HEK293 (cell line): ENCODE measurements around the gene LIMA1.
A peak's percentile ranks its signal among the peaks of the same experiment; 100 is the strongest.

Experiments
- GLIS1 ChIP-seq: fragments of 450-650 bp; formaldehyde crosslinking; IDR thresholded peaks from 2 replicates; pipeline ENCODE4 v1.5.1; 2016; ENCODE audit warnings: missing biosample characterization, missing genetic modification characterization
- HOXA7 ChIP-seq: sonication (generic); formaldehyde crosslinking; IDR thresholded peaks from 2 replicates; pipeline ENCODE4 v1.8.1; 2022; ENCODE audit warnings: missing genetic modification reagents, borderline replicate concordance
- HOXD13 ChIP-seq: sonication (generic); formaldehyde crosslinking; IDR thresholded peaks from 2 replicates; pipeline ENCODE4 v1.8.0; 2022; ENCODE audit warnings: missing genetic modification reagents, borderline replicate concordance
- YY1 ChIP-seq: fragments of 450-650 bp; formaldehyde crosslinking; IDR thresholded peaks from 2 replicates; pipeline ENCODE4 v1.5.1; 2018; ENCODE audit warnings: missing biosample characterization, missing genetic modification characterization
- YY2 ChIP-seq: fragments of 450-650 bp; formaldehyde crosslinking; IDR thresholded peaks from 2 replicates; pipeline ENCODE4 v1.5.1; 2016; ENCODE audit warnings: missing biosample characterization, missing genetic modification characterization
- ZBTB7A ChIP-seq: fragments of 450-650 bp; formaldehyde crosslinking; IDR thresholded peaks from 2 replicates; pipeline ENCODE4 v1.5.1; 2016; ENCODE audit warnings: low read depth, missing biosample characterization, missing genetic modification characterization
- ZFP3 ChIP-seq: fragments of 450-650 bp; formaldehyde crosslinking; IDR thresholded peaks from 2 replicates; pipeline ENCODE4 v1.5.1; 2016; ENCODE audit warnings: low read depth, missing biosample characterization, missing genetic modification characterization
- ZIC2 ChIP-seq: fragments of 450-650 bp; formaldehyde crosslinking; IDR thresholded peaks from 2 replicates; pipeline ENCODE4 v1.5.1; 2016; ENCODE audit warnings: missing biosample characterization, missing genetic modification characterization
- ZNF121 ChIP-seq: fragments of 450-650 bp; formaldehyde crosslinking; IDR thresholded peaks from 2 replicates; pipeline ENCODE4 v1.5.1; 2016; ENCODE audit warnings: missing biosample characterization, missing genetic modification characterization
- ZNF266 ChIP-seq: fragments of 450-650 bp; formaldehyde crosslinking; IDR thresholded peaks from 2 replicates; pipeline ENCODE4 v1.5.1; 2016; ENCODE audit warnings: missing biosample characterization, missing genetic modification characterization, low read depth
- ZNF311 ChIP-seq: fragments of 450-650 bp; formaldehyde crosslinking; IDR thresholded peaks from 2 replicates; pipeline ENCODE4 v1.5.1; 2017; ENCODE audit warnings: missing biosample characterization, missing genetic modification characterization, borderline replicate concordance
- ZNF354C ChIP-seq: fragments of 450-650 bp; formaldehyde crosslinking; IDR thresholded peaks from 2 replicates; pipeline ENCODE4 v1.5.1; 2016; ENCODE audit warnings: missing biosample characterization, missing genetic modification characterization, low read depth, borderline replicate concordance
- ZNF423 ChIP-seq: fragments of 450-650 bp; formaldehyde crosslinking; IDR thresholded peaks from 2 replicates; pipeline ENCODE4 v1.5.1; 2016; ENCODE audit warnings: missing biosample characterization, missing genetic modification characterization
- ZNF585B ChIP-seq: fragments of 450-650 bp; formaldehyde crosslinking; IDR thresholded peaks from 2 replicates; pipeline ENCODE4 v1.5.1; 2016; ENCODE audit warnings: missing biosample characterization, missing genetic modification characterization
- ZNF621 ChIP-seq: fragments of 450-650 bp; formaldehyde crosslinking; IDR thresholded peaks from 2 replicates; pipeline ENCODE4 v1.5.1; 2017; ENCODE audit warnings: missing biosample characterization, missing genetic modification characterization
- ZNF623 ChIP-seq: fragments of 450-650 bp; formaldehyde crosslinking; IDR thresholded peaks from 2 replicates; pipeline ENCODE4 v1.5.1; 2016; ENCODE audit warnings: missing biosample characterization, missing genetic modification characterization
- ZNF629 ChIP-seq: fragments of 450-650 bp; formaldehyde crosslinking; IDR thresholded peaks from 2 replicates; pipeline ENCODE4 v1.5.1; 2017; ENCODE audit warnings: missing biosample characterization, missing genetic modification characterization
- ZNF677 ChIP-seq: fragments of 450-650 bp; IDR thresholded peaks from 2 replicates; pipeline ENCODE4 v1.5.0; 2018; ENCODE audit warnings: missing biosample characterization, mild to moderate bottlenecking, missing genetic modification characterization, moderate library complexity
- ZNF76 ChIP-seq: fragments of 450-650 bp; formaldehyde crosslinking; IDR thresholded peaks from 2 replicates; pipeline ENCODE4; 2016; ENCODE audit warnings: low read depth, missing biosample characterization, missing genetic modification characterization, borderline replicate concordance
- ZNF837 ChIP-seq: fragments of 450-650 bp; formaldehyde crosslinking; IDR thresholded peaks from 2 replicates; pipeline ENCODE4 v1.5.1; 2016; ENCODE audit warnings: missing biosample characterization, missing genetic modification characterization
- ZNF843 ChIP-seq: fragments of 450-650 bp; formaldehyde crosslinking; IDR thresholded peaks from 2 replicates; pipeline ENCODE4 v1.5.1; 2016; ENCODE audit warnings: missing biosample characterization, missing genetic modification characterization
- TF ChIP-seq, protein P1 (sequence below): fragments of 450-650 bp; formaldehyde crosslinking; IDR thresholded peaks from 2 replicates; pipeline ENCODE4 v1.5.1; 2016; ENCODE audit warnings: missing biosample characterization, missing genetic modification characterization
- TF ChIP-seq, protein P2 (sequence below): fragments of 450-650 bp; formaldehyde crosslinking; IDR thresholded peaks from 2 replicates; pipeline ENCODE4 v1.5.1; 2016; ENCODE audit warnings: missing biosample characterization, missing genetic modification characterization
- TF ChIP-seq, protein P3 (sequence below): fragments of 450-650 bp; formaldehyde crosslinking; IDR thresholded peaks from 2 replicates; pipeline ENCODE4 v1.5.1; 2016; ENCODE audit warnings: missing biosample characterization, missing genetic modification characterization, low read depth
- TF ChIP-seq, protein P4 (sequence below): fragments of 450-650 bp; formaldehyde crosslinking; IDR thresholded peaks from 2 replicates; pipeline ENCODE4 v1.5.1; 2017; ENCODE audit warnings: missing biosample characterization, missing genetic modification characterization
- TF ChIP-seq, protein P5 (sequence below): fragments of 450-650 bp; formaldehyde crosslinking; IDR thresholded peaks from 2 replicates; pipeline ENCODE4 v1.5.1; 2016; ENCODE audit warnings: missing biosample characterization, missing genetic modification characterization
- TF ChIP-seq, protein P6 (sequence below): fragments of 450-650 bp; formaldehyde crosslinking; IDR thresholded peaks from 2 replicates; pipeline ENCODE4 v1.5.1; 2017; ENCODE audit warnings: missing biosample characterization, mild to moderate bottlenecking, missing genetic modification characterization, moderate library complexity

Gene LIMA1

DNA sequence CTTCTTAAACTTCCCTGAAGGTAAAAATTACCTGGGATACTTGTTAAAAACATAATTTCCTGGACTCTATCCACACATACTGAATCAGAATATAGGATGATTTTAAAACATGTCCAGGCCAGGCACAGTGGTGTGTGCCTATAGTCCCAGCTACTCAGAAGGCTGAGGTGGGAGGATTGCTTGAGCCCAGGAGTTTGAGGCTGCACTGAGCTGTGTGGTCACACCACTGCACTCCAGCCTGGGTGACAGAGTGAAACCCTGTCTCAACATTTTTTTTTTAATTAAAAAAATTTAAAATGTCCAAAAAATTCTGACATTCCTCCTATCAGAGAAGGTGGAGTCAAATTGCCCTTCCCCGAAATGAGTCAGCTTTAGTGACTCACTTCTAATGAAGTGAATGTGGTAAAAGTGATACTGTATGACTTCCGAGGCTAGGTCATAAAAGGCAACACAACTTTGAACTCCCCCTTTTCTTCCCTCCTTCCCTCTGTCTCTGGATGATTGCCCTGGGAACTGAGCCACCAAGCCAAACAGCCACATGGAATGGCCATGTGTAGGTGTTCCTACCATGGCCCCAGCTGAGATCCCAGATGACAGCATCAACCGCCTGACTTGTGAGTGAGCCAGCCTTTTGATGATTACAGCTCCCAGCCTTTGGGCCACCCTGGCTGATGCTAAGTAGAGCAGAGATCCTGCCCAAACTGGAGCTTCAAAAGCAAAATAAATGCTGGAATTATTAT, 36.3 kb downstream of the LIMA1 start (continued):
- TF ChIP-seq YY1 (tag by site-specific recombination): no peak
- no peak for TF ChIP-seq ZNF621
- TF ChIP-seq, protein P1, sequence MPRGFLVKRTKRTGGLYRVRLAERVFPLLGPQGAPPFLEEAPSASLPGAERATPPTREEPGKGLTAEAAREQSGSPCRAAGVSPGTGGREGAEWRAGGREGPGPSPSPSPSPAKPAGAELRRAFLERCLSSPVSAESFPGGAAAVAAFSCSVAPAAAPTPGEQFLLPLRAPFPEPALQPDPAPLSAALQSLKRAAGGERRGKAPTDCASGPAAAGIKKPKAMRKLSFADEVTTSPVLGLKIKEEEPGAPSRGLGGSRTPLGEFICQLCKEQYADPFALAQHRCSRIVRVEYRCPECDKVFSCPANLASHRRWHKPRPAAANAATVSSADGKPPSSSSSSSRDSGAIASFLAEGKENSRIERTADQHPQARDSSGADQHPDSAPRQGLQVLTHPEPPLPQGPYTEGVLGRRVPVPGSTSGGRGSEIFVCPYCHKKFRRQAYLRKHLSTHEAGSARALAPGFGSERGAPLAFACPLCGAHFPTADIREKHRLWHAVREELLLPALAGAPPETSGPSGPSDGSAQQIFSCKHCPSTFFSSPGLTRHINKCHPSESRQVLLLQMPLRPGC (tag by site-specific recombination): peak; percentile 95
- TF ChIP-seq GLIS1 (tag by site-specific recombination): peak; percentile 89
- no peak for TF ChIP-seq ZNF121 (tag by site-specific recombination)
- TF ChIP-seq, protein P2, sequence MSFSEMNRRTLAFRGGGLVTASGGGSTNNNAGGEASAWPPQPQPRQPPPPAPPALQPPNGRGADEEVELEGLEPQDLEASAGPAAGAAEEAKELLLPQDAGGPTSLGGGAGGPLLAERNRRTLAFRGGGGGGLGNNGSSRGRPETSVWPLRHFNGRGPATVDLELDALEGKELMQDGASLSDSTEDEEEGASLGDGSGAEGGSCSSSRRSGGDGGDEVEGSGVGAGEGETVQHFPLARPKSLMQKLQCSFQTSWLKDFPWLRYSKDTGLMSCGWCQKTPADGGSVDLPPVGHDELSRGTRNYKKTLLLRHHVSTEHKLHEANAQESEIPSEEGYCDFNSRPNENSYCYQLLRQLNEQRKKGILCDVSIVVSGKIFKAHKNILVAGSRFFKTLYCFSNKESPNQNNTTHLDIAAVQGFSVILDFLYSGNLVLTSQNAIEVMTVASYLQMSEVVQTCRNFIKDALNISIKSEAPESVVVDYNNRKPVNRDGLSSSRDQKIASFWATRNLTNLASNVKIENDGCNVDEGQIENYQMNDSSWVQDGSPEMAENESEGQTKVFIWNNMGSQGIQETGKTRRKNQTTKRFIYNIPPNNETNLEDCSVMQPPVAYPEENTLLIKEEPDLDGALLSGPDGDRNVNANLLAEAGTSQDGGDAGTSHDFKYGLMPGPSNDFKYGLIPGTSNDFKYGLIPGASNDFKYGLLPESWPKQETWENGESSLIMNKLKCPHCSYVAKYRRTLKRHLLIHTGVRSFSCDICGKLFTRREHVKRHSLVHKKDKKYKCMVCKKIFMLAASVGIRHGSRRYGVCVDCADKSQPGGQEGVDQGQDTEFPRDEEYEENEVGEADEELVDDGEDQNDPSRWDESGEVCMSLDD (tag by site-specific recombination): 0 out of 2 replicates have a peak, but pooled peaks have one; percentile 29
- TF ChIP-seq ZFP3 (tag by site-specific recombination): no peak
- no peak for TF ChIP-seq ZIC2
- TF ChIP-seq ZNF843 (tag by site-specific recombination): peak; percentile 84
- no peak for TF ChIP-seq HOXD13
- no peak for TF ChIP-seq ZNF311 (tag by site-specific recombination)
- TF ChIP-seq, protein P3, sequence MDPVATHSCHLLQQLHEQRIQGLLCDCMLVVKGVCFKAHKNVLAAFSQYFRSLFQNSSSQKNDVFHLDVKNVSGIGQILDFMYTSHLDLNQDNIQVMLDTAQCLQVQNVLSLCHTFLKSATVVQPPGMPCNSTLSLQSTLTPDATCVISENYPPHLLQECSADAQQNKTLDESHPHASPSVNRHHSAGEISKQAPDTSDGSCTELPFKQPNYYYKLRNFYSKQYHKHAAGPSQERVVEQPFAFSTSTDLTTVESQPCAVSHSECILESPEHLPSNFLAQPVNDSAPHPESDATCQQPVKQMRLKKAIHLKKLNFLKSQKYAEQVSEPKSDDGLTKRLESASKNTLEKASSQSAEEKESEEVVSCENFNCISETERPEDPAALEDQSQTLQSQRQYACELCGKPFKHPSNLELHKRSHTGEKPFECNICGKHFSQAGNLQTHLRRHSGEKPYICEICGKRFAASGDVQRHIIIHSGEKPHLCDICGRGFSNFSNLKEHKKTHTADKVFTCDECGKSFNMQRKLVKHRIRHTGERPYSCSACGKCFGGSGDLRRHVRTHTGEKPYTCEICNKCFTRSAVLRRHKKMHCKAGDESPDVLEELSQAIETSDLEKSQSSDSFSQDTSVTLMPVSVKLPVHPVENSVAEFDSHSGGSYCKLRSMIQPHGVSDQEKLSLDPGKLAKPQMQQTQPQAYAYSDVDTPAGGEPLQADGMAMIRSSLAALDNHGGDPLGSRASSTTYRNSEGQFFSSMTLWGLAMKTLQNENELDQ (tag by site-specific recombination): no peak
- TF ChIP-seq ZNF76 (tag by site-specific recombination): peak; percentile 40; the same call in 1 of the 2 replicates
- TF ChIP-seq ZNF266 (tag by site-specific recombination): no peak
- no peak for TF ChIP-seq HOXA7
- TF ChIP-seq, protein P4, sequence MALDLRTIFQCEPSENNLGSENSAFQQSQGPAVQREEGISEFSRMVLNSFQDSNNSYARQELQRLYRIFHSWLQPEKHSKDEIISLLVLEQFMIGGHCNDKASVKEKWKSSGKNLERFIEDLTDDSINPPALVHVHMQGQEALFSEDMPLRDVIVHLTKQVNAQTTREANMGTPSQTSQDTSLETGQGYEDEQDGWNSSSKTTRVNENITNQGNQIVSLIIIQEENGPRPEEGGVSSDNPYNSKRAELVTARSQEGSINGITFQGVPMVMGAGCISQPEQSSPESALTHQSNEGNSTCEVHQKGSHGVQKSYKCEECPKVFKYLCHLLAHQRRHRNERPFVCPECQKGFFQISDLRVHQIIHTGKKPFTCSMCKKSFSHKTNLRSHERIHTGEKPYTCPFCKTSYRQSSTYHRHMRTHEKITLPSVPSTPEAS (tag by site-specific recombination): no peak
- no peak for TF ChIP-seq ZNF677 (tag by site-specific recombination)
- TF ChIP-seq, protein P5, sequence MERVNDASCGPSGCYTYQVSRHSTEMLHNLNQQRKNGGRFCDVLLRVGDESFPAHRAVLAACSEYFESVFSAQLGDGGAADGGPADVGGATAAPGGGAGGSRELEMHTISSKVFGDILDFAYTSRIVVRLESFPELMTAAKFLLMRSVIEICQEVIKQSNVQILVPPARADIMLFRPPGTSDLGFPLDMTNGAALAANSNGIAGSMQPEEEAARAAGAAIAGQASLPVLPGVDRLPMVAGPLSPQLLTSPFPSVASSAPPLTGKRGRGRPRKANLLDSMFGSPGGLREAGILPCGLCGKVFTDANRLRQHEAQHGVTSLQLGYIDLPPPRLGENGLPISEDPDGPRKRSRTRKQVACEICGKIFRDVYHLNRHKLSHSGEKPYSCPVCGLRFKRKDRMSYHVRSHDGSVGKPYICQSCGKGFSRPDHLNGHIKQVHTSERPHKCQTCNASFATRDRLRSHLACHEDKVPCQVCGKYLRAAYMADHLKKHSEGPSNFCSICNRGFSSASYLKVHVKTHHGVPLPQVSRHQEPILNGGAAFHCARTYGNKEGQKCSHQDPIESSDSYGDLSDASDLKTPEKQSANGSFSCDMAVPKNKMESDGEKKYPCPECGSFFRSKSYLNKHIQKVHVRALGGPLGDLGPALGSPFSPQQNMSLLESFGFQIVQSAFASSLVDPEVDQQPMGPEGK: peak; percentile 92
- no peak for TF ChIP-seq ZNF423 (tag by site-specific recombination)
- no peak for TF ChIP-seq ZNF623 (tag by site-specific recombination)
- TF ChIP-seq ZNF354C (tag by site-specific recombination): no peak
- TF ChIP-seq YY2 (tag by site-specific recombination): no peak
- no peak for TF ChIP-seq ZBTB7A (tag by site-specific recombination)
- TF ChIP-seq, protein P6, sequence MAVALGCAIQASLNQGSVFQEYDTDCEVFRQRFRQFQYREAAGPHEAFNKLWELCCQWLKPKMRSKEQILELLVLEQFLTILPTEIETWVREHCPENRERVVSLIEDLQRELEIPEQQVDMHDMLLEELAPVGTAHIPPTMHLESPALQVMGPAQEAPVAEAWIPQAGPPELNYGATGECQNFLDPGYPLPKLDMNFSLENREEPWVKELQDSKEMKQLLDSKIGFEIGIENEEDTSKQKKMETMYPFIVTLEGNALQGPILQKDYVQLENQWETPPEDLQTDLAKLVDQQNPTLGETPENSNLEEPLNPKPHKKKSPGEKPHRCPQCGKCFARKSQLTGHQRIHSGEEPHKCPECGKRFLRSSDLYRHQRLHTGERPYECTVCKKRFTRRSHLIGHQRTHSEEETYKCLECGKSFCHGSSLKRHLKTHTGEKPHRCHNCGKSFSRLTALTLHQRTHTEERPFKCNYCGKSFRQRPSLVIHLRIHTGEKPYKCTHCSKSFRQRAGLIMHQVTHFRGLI (tag by site-specific recombination): peak; percentile 41; the same call in 1 of the 2 replicates
- peak; percentile 97 for TF ChIP-seq ZNF629 (tag by site-specific recombination)
- TF ChIP-seq ZNF585B (tag by site-specific recombination): no peak
- TF ChIP-seq ZNF837: no peak
